D341Med (cell line): Measurements from ENCODE around the gene OAT.

Experiments used
- DNase-seq: peaks from one replicate; pipeline ENCODE4 v3.0.0; 2012; ENCODE audit warnings: low spot score

Gene OAT

GRCh38 chr10:124353896-124354295 is 64.8 kb downstream of the OAT start:
- DNase-seq, result no peak

- DNase-seq, result no peak
Measured at GRCh38 chr10:124353091-124353815, 65.5 kb downstream of the OAT start.

- DNase-seq, result no peak
Measured at GRCh38 chr10:124351481-124352220, 67.1 kb downstream of the OAT start.

GRCh38 chr10:124350806-124351205 is 67.9 kb downstream of the OAT start:
- DNase-seq, result no peak

- no peak for DNase-seq
Measured at GRCh38 chr10:124349996-124350280, 68.8 kb downstream of the OAT start.

- no peak for DNase-seq
Measured at GRCh38 chr10:124349231-124349995, 69.3 kb downstream of the OAT start.

GRCh38 chr10:124348801-124349200 is 69.9 kb downstream of the OAT start:
- DNase-seq, result no peak

- DNase-seq, result no peak
Measured at GRCh38 chr10:124347956-124348355, 70.8 kb downstream of the OAT start.
